NCI-H69 (cell line): ENCODE measurements around the gene SUSD2.

Source experiments
- DNase-seq: peaks from one replicate; lab custom pipeline; 2025; lab: John Stamatoyannopoulos, UW

SUSD2 gene

DNA sequence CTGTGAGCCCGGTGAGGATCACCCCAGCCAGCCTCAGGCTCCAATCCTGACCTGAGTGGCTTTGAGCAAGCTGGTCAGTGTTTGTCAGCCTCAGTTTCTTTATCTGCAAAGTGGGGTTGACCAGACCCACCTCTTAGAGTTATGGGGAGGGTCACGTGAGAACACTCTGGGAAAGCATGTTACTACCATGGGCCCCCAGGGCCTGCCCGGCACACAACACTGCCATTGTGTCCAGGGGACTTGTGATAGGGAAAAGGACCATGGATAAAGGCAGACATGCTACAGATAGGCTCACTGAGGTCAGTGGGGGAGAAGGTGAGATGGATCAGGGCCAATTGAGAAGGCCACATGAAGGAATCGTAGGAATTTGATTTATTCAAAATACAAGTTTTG, 32.1 kb upstream of the SUSD2 start:
- no peak for DNase-seq

DNA sequence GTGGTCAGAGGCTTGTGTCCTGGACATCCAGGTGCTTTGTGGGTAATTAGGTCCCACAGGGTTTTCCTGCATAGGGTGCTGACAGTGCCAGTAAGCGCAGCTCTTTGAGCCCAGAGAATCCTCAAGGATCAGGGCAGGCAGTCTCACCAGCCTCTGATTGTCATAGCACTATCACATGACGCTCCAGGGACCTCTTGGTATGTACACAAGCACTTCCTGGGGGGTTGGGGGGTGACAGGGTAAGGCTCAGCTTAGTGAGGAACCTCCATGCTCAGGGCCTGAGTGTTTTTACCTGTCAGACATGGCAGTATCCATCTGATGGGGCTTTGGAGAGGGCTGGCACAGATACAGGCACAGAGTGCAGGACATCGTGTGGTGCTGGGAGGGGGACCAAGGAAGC, 27.9 kb upstream of the SUSD2 start:
- peak; percentile 31 for DNase-seq

DNA sequence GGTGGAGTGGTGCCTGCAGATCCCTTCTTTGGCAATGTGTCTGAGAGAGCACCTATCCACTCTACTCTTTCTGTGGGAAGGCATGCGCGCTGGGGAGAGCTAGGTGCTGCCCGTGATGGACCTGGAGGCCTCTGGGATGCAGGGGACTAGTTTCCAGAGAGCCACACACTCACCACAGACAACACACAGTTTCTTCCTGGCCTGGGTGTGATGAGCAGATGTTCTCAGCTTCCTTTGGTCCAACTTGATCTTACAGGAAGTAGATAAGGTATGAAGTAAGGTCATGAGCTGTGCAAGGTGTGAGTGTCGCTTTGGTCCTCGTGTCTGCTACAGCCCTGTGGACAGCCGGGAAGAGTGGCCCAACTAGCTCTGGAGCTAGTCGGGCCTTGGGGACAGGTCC, 27.3 kb upstream of the SUSD2 start:
- DNase-seq, result no peak

DNA sequence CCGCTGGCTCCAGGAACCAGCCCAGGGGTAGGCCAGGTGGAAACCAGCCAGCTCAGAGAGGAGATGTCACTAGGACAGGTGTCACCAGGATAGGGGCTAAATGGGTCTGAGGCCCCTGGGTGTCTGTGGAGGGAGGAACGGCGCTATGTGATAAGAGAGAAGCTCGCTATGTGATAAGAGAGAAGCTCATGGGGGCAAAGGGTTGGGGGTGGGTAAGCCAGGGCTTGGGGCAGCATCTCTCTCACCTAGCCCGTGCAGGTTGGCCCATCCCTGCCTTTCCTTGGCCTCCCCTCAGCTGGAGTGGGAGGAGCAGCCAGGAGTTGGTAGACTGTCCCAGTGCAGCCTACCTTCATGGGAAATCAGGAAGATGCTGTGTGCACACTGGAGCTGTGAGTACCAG, 26.5 kb upstream of the SUSD2 start:
- no peak for DNase-seq

DNA sequence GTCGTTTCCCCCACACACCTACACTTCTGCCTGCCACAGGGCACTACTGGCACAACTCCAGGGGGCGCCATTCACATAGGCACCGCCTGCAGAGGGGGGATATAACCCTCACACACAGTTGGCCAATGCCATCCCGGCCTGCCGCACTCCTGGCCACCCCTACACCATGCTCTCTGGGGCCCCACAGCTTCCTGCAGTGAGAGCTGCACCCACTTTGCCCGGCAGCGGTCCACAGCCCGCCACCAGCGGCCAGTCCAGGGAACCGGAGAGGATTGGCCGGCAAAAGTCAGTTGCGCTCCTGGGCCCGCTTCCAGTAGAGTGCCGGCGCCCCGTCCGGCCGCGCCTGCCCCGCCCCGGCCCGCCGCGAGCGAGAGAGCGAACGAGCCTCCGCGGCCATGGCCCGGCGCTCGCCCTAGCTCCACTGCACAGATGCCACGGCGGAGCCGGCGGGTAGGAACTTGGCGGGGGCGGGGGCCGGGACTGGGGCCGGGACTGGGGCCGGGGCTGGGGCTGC, 25.6 kb upstream of the SUSD2 start:
- DNase-seq, result peak; percentile 73

DNA sequence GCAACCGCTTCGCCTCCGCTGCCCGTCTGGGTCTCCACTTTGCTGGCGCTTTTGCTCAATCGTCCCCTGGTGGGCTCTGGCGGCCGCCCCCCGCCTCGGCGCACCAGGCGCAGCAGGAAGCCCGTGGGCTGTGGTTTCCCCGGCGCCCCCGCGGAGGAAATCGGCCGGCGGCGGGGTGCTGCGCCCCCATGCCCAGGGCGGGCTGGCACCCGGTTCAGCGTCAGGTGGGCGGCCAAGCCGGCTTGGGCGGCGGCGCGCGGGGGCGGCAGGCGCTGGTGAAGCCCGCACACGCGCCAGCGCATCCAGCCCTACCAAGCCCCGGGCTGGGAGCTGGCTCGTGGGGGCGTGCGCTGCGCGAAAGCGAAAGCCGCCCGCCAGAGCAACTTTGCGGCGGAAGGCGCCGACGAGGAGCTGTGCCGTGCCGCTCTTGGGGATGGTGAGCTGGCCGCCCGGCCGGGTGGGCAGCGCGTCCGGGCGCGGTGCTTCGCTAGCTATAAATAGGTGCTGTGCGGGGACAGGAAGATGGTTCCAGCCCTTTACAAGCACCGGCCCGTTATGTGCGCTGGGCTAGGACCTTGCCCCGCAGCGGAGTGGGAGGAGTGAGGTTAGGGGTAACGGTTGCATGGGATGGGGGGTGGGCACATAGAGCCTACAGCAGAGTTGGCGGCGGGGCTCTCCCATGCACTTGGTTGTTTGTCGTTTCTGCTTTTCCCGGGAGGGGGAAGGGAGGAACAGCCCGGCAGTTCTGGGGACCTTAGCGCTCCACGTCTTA, 25.0 kb upstream of the SUSD2 start:
- DNase-seq, result peak; percentile 63

DNA sequence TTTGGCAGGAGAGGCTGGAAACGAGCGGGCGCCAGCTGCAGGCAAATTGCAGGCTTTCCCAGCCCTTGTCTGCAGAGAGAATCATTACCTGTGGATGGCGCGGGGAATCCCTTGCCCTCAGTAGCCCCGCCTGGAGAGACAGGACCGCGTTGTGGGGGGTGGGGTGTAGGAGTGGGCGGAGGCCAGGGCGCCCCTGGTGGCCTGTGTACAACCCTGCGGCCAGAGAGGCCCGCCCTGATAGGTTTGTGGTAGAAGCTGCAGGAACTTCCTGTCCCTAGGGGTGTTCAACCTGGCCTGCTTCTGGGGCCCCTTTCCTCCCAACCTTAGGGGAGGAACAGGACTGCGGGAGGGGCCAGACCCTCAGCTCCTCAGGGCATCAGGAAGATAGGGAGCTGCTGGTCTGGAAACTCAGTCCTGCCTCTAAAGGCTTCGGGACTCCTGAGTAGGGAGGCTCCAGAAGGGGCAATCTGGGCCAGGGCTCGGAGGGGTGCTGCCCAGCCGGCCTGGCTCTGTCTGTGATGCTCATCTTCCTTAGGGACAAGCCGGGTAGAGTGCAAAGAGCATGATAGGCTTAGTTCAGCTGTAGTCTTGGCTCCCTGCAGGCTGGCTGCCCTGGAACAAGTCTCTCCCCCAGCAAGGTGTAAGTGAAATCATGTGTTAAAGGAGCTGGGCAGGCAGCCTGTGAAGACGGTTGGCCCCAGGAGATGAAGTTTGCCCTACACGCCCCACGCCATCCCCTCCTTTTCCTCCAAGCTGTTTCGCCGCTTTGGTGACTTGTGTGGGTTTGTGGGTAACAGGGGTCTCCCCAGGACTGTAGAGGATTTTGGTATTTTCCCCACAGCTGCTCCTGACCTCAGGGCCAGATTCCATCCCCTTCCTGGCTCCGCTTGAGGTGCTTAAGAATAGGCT, 24.1 kb upstream of the SUSD2 start:
- DNase-seq, result peak; percentile 96

DNA sequence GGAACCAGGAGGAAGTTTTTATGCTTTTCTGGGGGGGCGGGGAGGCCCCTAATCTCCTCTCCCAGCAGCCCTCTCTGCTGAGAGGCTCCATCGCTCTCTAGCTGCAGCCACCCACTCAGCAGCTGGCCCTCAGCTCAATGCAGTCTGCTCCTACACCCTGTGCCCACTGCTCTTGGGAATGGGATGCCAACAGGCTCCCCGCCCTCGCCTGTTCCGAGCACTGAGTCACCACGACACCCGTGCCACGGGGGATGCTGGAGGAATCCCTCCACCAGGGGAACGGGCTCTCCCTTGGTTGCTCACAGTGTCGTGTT, 23.5 kb upstream of the SUSD2 start:
- DNase-seq, result no peak

DNA sequence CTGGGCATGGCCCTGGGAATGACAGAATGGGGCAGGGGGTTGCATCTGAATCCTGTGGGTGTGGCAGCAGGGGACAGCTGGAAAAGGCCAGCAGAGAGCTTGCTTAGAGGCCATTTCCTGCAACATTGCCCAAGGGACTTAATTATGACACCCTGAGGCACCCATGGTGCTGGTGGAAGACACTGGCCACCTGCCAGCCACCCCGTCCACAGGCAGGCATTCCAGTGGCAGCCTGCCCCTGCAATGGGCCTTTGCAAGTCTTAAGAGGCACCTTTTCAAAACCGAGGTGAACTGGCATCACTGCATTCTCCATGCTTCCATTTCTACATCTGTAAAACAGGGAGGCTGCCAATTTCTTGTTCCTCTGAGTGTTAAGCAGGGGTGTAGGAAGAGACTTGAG, 21.6 kb upstream of the SUSD2 start:
- DNase-seq, result peak; percentile 56

DNA sequence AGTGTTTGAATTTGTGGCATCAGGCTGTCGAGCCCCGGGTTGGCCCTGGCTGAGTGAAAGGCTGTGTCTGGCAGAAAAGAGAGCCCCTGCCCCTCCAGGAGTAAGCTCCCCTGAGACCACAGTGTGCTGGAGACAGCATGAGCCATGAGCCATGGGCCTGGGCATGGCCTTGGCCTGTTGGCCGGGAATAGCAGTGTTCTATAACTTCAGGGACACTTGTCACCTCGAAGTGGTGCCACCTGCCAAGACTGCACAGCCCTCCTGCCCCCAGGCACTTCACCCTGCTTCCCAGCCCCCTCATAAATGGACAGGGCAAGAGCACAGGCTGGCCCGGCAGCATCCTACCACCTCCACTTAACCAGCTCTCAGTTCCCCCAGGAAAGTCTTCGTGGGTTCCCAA, 20.7 kb upstream of the SUSD2 start:
- no peak for DNase-seq

DNA sequence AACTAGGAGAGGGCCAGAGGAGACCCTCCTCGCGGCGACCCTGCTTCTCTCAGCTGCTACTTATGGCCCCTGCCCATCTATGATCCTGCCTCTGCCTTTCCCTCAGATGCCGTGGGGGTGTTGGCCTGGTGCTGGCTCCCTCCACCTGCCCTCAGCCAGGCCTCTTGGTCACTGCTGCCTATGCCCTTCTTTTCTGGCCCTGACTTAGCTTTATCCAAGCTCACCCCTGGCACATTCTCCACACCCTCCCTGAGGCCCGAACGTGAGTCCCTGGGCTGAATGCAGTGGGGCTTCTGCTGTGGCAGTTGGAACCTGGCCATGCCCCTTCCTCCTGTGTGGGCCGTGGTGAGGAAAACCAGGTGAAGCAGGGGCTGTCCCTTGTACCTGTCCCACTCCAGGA, 19.8 kb upstream of the SUSD2 start:
- no peak for DNase-seq

DNA sequence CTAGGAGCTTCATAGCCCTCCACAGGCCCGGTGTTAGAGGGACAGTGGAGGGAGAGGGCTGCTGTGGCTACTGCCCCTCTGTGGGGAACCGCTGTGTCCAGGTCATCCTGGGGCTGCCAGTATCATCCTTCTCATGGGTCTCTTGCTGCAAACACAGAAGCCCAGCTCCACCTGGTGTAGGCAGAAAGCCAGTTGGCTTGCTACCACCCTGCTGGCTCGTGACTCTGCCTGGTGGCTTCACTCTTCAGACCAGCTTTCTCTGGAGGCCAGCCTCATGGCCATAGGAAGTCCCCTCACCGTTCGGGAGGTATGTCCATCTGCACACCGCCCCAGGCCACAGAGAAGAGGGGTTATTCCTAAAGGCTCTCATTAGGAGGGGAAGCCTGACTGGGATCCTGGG, 19.4 kb upstream of the SUSD2 start:
- peak; percentile 64 for DNase-seq

DNA sequence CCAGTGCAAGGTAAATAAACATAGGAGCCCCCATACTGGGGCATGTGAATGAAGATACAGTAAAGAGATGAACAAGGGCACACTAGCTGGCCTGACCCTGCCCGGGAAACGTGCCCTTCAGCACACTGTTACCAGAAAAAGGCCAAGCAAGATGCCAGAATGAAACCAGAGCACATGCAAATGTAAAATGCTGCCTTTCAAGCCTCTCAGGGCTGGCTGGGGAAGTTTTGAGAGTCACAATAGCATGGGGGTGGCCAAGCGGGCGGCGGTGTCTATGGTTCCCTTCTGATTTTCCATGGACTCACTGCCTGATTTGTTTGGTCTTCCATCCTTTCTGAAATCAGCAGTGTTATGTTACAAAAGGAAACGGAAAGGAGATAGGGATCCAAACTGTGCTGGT, 18.9 kb upstream of the SUSD2 start:
- DNase-seq, result no peak

DNA sequence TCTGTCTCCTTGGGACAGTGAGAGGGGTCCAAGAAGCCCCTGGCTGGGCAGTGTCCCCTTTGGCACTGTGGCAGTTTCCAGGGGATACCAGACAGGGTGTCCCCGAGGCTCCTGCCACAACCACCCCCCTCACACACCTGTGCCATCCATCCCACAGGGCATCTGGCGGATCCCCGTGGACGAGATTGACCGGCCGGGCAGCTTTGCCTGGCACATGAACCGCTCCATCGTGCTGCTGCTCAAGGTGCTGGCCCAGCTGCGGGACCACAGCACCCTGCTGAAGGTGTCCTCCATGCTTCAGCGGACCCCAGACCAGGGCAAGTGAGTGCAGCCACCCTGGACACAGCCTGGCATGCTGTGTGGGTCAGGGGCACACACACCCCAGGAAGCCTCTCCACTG, 17.0 kb upstream of the SUSD2 start:
- no peak for DNase-seq

DNA sequence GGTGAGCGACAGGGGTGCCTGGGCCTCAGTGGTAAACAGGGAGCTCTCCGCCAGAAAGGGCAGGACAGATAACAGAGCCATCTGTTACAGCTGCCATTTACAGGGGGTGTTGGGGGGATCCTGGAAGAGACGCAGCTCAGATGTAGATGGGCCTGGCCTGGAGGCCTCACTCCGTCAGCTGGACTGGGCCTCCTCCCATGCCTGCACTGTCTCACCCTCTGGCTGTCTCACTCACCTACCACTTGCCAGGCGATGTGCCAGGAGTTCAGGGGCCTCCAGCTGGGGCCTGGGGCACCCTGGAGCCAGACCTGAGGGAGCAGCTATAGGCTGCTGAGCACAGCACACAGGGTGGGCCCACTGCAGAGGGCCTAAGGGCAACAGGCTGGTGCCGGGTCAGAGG, 16.3 kb upstream of the SUSD2 start:
- peak; percentile 58 for DNase-seq

DNA sequence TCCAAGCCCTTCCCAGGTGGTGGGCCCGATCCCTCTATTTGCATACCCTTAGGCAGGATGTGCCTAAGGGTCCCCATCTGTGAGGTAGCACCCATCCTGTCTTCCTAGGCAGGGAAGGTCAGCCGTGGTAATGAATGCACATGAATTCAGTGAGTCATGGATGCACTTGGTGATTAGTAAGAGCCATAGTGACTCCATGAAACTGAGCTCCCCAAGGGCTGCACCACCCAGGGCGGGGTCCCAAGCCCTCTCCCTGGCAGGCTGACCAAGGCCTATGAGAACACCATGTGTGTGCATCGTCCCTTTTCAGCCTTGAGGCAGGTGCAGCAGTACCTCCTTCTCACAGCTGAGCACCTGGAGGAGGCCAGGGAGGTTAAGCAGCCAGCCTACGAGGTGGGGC, 15.6 kb upstream of the SUSD2 start:
- peak; percentile 81 for DNase-seq

DNA sequence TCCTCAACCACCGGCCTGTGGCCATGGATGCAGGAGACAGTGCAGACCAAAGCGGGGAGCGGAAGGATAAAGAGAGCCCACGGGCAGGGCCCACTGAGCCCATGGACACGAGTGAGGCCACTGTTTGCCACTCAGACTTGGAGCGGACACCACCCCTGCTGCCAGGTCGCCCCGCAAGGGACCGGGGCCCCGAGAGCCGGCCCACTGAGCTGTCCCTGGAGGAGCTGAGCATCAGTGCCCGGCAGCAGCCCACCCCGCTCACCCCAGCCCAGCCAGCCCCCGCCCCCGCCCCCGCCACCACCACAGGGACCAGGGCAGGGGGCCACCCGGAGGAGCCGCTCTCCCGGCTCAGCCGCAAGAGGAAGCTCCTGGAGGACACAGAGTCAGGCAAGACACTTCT, 14.5 kb upstream of the SUSD2 start:
- no peak for DNase-seq

DNA sequence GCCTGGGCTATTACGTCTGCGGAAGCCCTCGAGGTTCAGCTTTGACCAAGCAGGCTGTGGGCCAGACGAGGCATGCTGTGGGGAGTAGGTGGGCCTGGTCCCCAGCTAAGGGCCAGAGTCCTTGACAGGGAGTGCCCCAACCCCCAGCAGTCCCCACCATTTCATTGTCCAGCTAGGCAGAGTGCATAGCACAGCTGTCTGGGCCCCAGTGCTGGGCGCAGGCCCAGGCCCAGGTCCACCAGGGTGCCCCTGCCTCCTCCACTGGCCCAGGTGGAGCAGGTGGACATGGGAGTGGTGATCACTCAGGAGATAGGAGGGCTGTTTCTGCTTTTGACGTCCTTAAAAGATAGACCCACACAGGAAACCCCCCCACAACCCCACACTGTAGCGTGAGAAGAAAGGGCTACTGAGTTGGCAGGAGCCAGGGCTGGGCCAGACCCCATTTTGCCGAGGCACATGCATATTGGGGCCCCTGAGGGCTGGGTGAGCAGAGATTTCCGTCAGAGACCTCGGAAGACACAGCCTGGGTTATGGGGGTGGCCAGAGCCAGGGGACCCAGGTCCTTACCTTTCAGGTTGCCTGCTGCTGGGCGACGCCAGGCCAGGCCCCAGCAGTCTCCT, 11.7 kb upstream of the SUSD2 start:
- no peak for DNase-seq

DNA sequence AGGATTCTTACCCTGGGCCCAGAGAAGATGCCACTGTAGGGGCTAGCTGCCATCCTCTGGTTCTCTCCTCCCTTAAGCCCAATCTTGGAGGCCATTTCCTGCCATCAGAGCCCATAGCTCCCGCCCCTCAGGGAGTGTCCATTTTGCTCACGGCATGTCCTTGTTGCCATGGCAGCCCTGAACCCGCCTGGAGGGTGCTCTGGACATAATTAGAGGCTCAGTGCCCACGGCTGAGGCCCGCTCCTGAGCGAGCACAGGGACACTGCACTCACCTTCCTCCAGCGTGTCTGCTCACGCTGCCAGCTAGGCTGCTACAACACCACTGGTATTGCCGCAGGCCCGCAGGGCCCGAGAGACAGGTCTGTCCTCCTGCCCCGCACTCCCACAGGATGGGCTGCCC, 11.1 kb upstream of the SUSD2 start:
- DNase-seq, result peak; percentile 70

DNA sequence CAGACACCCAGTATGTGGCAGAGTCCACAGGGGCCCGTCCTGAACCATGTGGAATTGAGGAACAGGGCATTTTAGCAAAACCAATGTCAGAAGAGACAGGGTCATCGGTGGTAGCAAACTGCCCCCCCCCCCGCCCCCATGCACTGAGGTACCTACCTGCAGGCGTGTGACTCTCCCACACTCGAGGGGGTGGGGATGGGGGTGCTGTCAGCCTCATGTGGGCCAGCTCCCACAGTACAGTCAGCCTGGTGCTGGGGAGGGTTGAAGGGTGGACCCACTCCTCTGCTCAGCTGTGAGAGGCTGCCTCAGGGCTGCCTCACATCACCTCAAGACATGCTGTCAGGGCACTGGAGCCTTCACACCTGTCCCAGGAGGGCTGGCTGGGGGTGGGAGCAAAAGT, 10.7 kb upstream of the SUSD2 start:
- no peak for DNase-seq

DNA sequence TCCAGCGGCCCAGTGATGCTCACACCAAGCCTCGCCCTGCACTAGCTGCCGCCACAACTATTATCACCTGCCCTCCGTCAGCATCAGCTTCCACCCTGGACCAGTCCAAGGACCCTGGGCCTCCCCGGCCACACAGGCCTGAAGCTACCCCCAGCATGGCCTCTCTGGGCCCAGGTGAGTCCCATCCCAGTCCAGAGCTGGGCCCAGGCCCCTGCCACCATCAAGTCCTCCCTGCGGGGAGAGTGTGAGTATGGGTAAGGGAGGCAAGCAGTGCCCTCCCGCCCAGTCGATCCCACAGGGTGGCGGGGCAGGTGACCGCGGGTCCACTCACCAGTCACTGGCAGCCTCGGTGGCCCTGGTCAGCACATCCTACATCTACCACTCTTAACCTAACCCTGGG, 9.5 kb upstream of the SUSD2 start:
- DNase-seq, result no peak

DNA sequence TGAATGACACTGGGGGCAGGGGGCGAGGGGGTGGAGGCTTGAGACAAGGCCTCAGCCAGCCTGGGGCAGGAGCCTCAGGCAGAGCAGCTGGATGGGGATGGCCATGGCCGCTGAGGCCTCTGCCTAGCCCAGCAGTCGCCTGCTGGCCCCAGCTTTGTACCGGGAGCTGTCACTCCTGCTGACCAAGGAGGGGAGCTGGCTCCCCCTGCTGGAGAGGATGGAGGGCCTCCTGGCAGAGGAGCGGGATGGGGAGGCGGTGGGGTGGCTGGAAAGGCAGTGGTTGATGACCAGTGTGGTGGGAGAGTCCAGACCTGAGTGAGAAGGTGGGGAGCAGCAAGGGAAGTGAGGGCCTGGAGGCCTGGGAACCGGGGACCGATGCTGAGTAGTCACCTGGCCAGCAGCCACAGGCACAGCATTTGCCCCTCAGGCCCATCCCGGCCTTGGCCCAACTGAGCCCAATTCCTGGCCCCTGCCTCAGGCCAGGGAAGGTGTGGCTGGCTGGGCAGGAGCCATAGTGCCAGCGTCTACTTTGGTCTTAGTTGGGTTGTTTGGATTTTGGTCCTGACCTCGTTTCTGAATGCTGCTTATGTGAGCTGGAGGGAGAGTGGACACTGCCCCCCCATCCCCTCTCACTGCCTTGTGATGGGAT, 6.0 kb upstream of the SUSD2 start:
- peak; percentile 75 for DNase-seq
